Measurements from ENCODE around the gene PKN2. TPM values are rescaled to one million over a fixed set of nuclear protein-coding genes. Genes with fewer than 3 reads are reported as not detected.

The PKN2 gene
- total and polyA plus RNA-seq, 2 of the 8 experiments (the other 6 are each of a cell fraction or from before 2014, with no cell fraction given) = 7.8 to 32.0 TPM

DNA sequence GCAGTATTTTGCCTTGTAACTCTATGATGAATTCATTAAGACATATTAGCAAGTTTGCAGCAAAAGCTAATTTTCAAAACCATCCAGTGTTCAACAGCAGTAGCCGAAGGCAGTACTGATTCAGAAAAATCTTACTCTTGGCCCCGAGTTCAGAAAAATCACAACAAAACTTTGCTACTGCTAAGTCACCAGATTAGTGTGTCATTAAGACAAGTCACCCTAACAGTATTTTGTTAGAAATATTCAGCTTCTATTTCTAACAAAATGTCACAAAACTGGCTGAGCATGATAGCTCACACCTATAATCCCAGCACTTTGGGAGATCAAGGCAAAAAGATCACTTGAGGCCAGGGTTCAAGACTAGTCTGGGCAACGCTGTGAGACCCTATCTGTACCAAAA is 199.1 kb downstream of the PKN2 start:
- POLR2A ChIA-PET (ENCODE audit: partially characterized antibody) = no interaction called here
- Histone ChIP-seq H2BK20ac (ENCODE audit: low read length) (no peak overlapping the region), H3K4me1 (replicated peaks in 1 of 4; ENCODE audit: control insufficient read depth in 3 of 4, insufficient read depth in 4 of 4, low read length in 3 of 4) (no peaks in the 10 kb centered on the region)

More for the DNA sequence above, 199.1 kb downstream of the PKN2 start:
- Histone ChIP-seq H3K23ac (ENCODE audit: insufficient read length) (no peak overlapping the region), H3K4me2 (ENCODE audit: insufficient read depth in 1 of 2, low read depth in 2 of 2, low read length in 2 of 2) (no peak overlapping the region), H3K79me2 (ENCODE audit: control insufficient read depth in 1 of 2, insufficient read depth in 2 of 2, low read length in 2 of 2) (no peaks in the 10 kb centered on the region), H2BK12ac (ENCODE audit: low read depth, low read length) (no peak overlapping the region), H4K5ac (ENCODE audit: insufficient read length, low read depth, low read length) (no peak overlapping the region), H3K14ac (ENCODE audit: insufficient read length) (no peak overlapping the region), H3K4ac (replicated peaks; ENCODE audit: insufficient read length, low read depth, low read length) (no peak overlapping the region), H3K27me3 (replicated peaks in 1 of 4; ENCODE audit: control insufficient read depth in 3 of 4, extremely low read depth in 1 of 4, insufficient read depth in 3 of 4, low read length in 3 of 4) (no peaks in the 10 kb centered on the region), H4K20me1 (replicated peaks in 1 of 2; ENCODE audit: control insufficient read depth in 1 of 2, insufficient read depth in 2 of 2, low read length in 2 of 2) (no peaks in the 10 kb centered on the region), H3K9ac (replicated peaks in 1 of 4; ENCODE audit: extremely low read depth in 1 of 4, low read depth in 3 of 4, low read length in 3 of 4) (no peak overlapping the region), H2BK15ac (ENCODE audit: low read length) (no peak overlapping the region), H2AFZ (ENCODE audit: low read length) (no peak overlapping the region), H2BK5ac (ENCODE audit: low read depth, low read length) (no peak overlapping the region), H2AK5ac (ENCODE audit: low read depth, low read length) (no peak overlapping the region), H3K23me2 (ENCODE audit: low read depth, low read length) (no peaks in the 10 kb centered on the region), H3K9me3 (ENCODE audit: insufficient read depth in 2 of 2, low read depth in 1 of 2, low read length in 1 of 2) (no peaks in the 10 kb centered on the region), H3K79me1 (ENCODE audit: low read depth, low read length) (no peaks in the 10 kb centered on the region), H4K8ac (ENCODE audit: extremely low read depth, insufficient read depth, low read length) (no peak overlapping the region), H4K91ac (replicated peaks; ENCODE audit: insufficient read length, low read length) (no peak overlapping the region), H3K27ac (ENCODE audit: low read depth, low read length) (no peak overlapping the region), H3K18ac (ENCODE audit: extremely low read depth, low read length) (no peak overlapping the region), H3K4me3 (ENCODE audit: extremely low read depth in 1 of 4, insufficient read depth in 2 of 4, low read depth in 3 of 4, low read length in 4 of 4) (no peak overlapping the region), H2BK120ac (replicated peaks; ENCODE audit: low read depth, low read length) (no peak overlapping the region), H3K56ac (replicated peaks; ENCODE audit: insufficient read length, low read depth, low read length) (no peak overlapping the region), H3K36me3 (ENCODE audit: control insufficient read depth in 2 of 4, insufficient read depth in 4 of 4, low read length in 3 of 4) (peaks cover 0 to 9% (median 4%) of the 10 kb centered on the region in 4 experiments; a peak in 2 of 8 replicates)
- FAIRE-seq (no peak), DNase-seq (ENCODE audit: low read depth in 1 of 2, low spot score in 2 of 2) (no peak)
- 91% methylated on average over 3 of the region's 3 CpGs; no CpG with 5 or more reads in 1 of the 2 experiments for WGBS, 2 experiments (ENCODE audit: extremely low coverage in 1 of 2, insufficient coverage in 1 of 2, insufficient read length in 1 of 2, insufficient replicate concordance in 2 of 2, low coverage in 1 of 2, low lambda C conversion rate in 2 of 2, missing lambda C conversion rate in 1 of 2)
- CTCF ChIA-PET (ENCODE audit: partially characterized antibody) = interaction anchor here (1.6 to 9.4 kb wide), 2 partner anchors 6 to 147 kb away, joined by 4 to 68 read pairs; no protein-coding TSS in a partner anchor
- no peak for TF ChIP-seq CHD1 (IDR thresholded peaks at IDR 0.05; ENCODE audit: low read depth, low read length)
- TF ChIP-seq CREB1 (IDR thresholded peaks at IDR 0.05) = no peak
- TF ChIP-seq FOSL1 (IDR thresholded peaks at IDR 0.05; ENCODE audit: insufficient read depth, low read depth, low read length) = no peak

Small RNA genes within 50 kb of the gene (small RNA-seq; reads per million reads assigned to genes)
- gene RNU6-125P (ENCODE audit: insufficient read depth) = not detected

Other genes starting within 250 kb of the PKN2 start
- gene GTF2B, start 207.3 kb downstream of the PKN2 start, total RNA-seq (2021; fragmentation: NEBNext Ultra II Directional; extraction: Animal tissue kit (Norgen Biotek cat#: 25700)) = 13.5 and 15.6 TPM in 2 replicates
- gene GTF2B, start 207.3 kb downstream of the PKN2 start, polyA plus RNA-seq (2011; rRNA removed) = 8.7 and 14.9 TPM in 2 replicates

Data from H1 (cell line).